Measurements from ENCODE around the gene CPLX3.

CPLX3 gene

GRCh38 chr15:74780523-74781430 lies 45.6 kb upstream of the CPLX3 start:
- TF ChIP-seq CTCF (IDR thresholded peaks at IDR 0.05; ENCODE audit: control insufficient read depth, insufficient read depth, low read depth, low read length, missing control alignments), result no peak
- peak overlapping the region; percentile 52 for H3K4me3 ChIP-seq (ENCODE audit: control insufficient read depth, low read depth, low read length)
- DNase-seq (ENCODE audit: low read depth), result no peak

- peak; percentile 42 for TF ChIP-seq CTCF (IDR thresholded peaks at IDR 0.05; ENCODE audit: control insufficient read depth, insufficient read depth, low read depth, low read length, missing control alignments)
- H3K4me3 ChIP-seq (ENCODE audit: control insufficient read depth, low read depth, low read length), result peak within 1 kb of the TSS; percentile 65
- no peak for DNase-seq (ENCODE audit: low read depth)
Measured at GRCh38 chr15:74781431-74782258, 44.8 kb upstream of the CPLX3 start, which contains the start of gene CSK. CSK (plus strand) TSS chr15:74782080; CDS start chr15:74798298, 16,218 bp downstream.

- peak overlapping the region; percentile 65 for H3K4me3 ChIP-seq (ENCODE audit: control insufficient read depth, low read depth, low read length)
- TF ChIP-seq CTCF (IDR thresholded peaks at IDR 0.05; ENCODE audit: control insufficient read depth, insufficient read depth, low read depth, low read length, missing control alignments), result no peak
- no peak for DNase-seq (ENCODE audit: low read depth)
Measured at GRCh38 chr15:74782259-74783071, 44.0 kb upstream of the CPLX3 start.

GRCh38 chr15:74783072-74783807 lies 43.2 kb upstream of the CPLX3 start:
- DNase-seq (ENCODE audit: low read depth), result no peak
- no peak for TF ChIP-seq CTCF (IDR thresholded peaks at IDR 0.05; ENCODE audit: control insufficient read depth, insufficient read depth, low read depth, low read length, missing control alignments)
- H3K4me3 ChIP-seq (ENCODE audit: control insufficient read depth, low read depth, low read length), result peak overlapping the region; percentile 65

GRCh38 chr15:74783808-74784175 lies 42.6 kb upstream of the CPLX3 start:
- no peak for DNase-seq (ENCODE audit: low read depth)
- H3K4me3 ChIP-seq (ENCODE audit: control insufficient read depth, low read depth, low read length), result peak overlapping the region; percentile 65

More at GRCh38 chr15:74783808-74784175, 42.6 kb upstream of the CPLX3 start:
- no peak for TF ChIP-seq CTCF (IDR thresholded peaks at IDR 0.05; ENCODE audit: control insufficient read depth, insufficient read depth, low read depth, low read length, missing control alignments)

Measured in AG09309 (cell line).